ENCODE measurements around the gene UQCC2.

The UQCC2 gene

DNA sequence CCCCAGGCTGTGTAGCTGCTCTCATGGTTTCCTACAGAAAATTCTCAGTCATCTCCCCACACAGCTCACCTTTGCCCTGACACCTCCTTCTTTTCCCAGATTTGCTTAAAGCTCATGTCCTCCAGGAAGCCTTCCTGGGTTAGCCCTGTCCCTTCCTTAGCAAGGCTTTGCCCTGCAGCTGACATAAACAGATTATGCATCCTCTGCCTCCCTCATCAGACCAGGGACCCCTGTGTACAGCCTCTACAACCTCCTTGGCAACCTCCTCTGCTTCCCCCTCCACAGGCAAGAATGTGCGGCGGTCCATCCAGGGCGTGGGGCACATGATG lies 39.8 kb downstream of the UQCC2 start:
- no peak for DNase-seq

DNA sequence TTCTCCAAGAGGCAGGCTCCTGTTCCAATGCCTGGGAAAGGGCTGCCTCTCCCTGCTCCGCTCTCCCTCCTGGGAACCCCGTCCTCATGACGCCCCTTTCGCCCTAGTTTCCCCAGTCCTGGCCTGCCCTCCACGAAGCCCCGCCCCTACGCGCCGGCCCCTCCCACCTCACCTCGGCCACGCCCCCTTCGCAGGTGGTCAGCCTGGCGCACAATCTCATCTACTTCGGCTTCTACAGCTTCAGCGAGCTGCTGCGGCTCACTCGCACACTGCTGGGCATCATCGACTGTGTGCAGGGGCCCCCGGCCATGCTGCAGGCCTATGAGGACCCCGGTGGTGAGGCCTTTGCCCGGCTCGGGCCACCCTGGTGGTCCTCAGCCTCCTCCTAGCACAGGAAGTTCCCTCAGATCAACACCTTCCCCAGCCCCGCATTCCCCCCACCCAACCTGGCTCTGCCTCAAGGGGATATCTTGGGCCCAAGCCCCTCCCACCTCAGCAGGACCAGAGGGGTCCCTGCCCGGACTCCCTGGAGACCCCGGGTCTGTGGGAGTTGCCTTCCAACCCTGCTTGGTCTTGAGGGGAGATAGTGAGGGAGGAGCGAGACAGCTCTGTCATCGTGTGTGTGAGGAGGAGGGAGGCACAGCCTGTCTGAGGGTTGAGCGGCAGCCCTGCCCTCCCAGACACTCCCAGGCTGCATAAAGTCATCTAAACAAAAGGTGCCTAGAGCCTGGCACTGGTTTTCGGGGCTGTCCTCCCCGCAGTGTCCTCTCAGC lies 40.3 kb downstream of the UQCC2 start:
- DNase-seq, result no peak

DNA sequence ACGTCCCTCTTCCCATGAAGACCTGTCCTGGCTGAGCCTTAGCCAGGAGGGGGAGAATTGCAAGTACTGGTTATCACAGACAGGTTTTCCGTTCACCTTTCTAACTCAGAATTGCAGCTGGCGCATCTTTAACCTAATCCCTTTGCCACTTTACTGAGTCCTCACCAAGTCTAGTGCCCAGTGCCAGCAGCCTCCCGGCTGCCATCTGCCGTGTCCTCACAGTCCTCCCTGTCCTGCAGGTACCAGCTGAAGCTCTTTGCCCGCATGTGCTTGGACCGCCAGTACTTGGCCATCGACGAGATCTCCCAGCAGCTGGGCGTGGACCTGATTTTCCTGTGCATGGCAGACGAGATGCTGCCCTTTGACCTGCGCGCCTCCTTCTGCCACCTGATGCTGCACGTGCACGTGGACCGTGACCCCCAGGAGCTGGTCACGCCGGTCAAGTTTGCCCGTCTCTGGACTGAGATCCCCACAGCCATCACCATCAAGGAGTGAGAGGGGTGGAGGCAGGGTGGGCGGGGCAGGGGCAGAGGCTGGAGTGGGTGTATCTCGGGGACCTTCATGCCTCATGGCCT lies 41.3 kb downstream of the UQCC2 start:
- no peak for DNase-seq

DNA sequence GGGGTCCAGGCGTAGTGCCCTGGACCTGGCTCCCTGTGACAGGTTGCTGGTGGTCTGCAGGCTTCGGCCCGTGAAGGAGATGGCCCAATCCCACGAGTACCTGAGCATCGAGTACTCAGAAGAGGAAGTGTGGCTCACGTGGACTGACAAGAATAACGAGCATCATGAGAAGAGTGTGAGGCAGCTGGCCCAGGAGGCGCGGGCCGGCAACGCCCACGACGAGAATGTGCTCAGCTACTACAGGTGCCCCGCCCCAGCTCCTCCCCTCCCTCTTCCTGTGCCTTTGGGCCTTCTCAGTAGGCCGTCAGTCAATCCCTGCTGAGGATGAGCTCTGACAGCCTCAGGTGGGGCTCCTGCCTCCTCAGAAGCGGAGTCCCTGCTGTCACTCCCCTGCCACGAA lies 42.6 kb downstream of the UQCC2 start:
- DNase-seq, result peak in 1 of 2 experiments; percentile 4

DNA sequence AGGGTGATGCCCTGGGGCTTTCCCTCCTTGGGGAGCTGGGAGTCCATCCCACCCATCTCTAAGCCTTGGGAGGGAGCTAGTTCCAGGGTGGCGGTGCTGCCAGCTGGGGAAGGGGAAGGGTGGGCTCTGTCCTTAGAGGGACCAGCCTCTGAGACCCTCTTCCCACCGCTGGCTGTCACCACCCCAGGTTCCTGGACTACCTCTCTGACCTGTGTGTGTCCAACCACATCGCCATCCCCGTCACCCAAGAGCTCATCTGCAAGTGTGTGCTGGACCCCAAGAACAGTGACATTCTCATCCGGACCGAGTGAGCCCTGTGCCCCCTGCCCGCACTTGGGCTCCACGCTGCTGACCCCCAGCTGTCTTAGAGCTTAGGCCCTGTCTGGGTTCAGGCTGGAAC lies 43.2 kb downstream of the UQCC2 start:
- no peak for DNase-seq

DNA sequence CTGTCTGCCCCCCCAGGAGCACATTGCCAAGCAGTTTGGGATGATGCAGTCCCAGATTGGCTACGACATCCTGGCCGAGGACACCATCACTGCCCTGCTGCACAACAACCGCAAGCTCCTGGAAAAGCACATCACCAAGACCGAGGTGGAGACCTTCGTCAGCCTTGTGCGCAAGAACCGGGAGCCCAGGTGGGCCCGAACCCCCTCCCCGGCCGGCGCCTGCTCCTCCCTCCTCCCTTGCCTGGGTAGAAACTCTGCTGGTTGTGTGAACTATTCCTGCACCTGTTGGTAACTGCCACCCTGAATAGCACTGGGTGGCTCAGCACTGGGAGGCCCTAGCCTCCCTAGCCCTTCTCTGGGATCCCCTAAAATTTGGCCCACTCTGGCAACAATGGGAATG lies 43.7 kb downstream of the UQCC2 start:
- no peak for DNase-seq

DNA sequence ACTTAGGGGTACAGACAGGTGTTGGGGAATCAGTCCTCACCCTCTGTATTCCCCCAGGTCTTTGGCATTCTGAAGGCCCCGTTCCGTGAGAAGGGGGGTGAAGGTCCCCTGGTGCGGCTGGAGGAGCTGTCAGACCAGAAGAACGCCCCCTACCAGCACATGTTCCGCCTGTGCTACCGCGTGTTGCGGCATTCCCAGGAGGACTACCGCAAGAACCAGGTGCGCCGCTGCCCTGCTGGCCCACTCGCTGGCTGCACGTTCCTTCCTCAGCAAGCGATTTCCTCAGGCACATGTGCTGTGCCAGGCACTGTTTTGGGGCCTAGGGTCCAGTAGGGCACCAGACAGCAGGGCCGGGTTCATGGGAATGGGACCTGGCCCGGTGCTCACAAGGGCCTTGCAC lies 44.4 kb downstream of the UQCC2 start:
- no peak for DNase-seq

DNA sequence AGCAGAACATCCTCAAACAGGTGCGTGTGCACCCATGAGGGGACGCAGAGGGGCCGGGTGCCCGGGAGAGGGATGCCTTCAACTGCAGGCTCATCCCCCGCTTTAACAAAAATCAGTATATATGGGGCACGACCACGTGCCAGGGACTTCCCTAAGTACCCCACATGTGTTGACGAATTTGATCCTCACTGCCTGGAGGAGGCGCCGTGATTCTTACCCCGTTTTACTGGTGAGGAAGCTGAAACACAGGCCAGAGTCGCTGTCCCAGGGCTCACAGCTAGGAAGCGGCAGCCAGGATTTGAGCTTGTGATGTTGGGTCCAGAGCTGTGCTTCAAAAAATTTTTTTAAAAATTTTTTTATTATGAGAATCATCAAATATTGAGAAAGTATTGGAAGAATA lies 45.5 kb downstream of the UQCC2 start:
- DNase-seq, result no peak

DNA sequence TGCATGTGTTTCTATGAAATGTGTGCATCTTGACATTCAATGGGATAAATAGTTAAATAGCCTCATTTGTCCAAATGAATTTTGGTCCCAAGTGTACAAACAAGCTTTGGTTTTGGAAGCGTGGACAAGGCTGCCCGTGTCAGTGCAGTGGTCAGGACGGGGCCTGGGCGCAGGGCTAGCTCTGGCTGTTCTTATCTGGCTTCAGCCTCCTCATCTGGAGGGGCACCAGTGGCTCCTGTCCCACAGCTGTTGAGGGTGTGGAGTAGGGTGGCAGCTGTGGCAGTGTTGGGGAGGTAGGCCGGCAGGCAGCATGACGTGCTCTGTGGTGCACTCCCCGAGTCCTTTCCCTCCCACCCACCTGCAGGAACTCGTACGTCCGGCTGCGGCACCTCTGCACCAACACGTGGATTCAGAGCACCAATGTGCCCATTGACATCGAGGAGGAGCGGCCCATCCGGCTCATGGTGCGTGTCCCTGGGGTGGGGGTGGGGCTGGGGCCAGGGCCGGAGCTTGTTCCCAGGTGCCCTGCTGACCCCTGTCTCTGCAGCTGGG lies 46.9 kb downstream of the UQCC2 start:
- DNase-seq, result no peak

DNA sequence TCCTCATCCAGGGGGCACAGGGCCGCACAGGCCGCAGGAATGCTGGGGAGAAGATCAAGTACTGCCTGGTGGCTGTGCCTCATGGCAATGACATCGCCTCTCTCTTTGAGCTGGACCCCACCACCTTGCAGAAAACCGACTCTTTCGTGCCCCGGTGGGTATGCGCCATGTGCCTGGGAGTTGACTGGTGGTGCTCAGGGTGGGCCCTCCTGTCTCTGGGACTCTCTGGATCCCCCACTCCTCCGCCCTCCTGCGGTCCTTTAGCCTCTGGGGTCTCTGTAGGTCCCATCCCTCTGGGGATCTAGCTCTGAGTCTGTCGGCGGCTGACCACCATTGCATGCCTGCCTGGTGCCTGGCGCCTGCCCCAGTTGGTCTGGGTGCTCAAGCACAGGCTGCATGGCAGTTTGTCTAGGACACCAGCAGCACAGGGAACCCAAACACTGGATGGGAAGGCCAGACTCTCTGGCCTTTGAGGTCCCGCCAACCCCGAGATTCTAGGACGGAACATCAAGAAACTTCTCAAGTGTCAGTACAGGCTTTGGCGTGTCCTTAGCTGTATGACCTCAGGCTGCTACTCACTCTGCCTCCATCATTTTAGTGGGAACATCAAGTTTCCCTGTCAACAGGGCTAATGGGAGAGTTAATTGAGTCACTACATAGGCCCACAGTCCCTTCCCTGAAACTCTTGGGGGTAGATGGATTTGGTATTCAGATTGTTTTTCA lies 47.6 kb downstream of the UQCC2 start:
- DNase-seq, result no peak

DNA sequence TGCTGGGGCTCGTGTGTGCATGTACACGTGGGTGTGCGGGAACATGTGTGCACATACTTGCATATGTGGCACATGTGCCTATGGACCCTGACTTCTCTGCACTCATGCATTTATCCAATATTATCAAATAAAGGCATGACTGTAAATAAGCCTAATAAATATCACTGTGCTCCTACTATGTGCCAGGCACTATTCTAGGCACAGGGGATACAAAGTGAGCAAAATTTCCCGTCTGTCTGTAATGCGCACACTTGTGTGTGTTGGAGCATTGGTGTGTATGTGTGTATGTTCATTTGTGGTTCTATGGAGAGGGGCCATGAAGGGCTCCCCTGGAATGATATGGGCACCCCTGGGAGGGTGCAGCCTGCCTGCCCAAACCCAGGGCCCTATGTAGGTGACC lies 48.5 kb downstream of the UQCC2 start:
- DNase-seq, result no peak

DNA sequence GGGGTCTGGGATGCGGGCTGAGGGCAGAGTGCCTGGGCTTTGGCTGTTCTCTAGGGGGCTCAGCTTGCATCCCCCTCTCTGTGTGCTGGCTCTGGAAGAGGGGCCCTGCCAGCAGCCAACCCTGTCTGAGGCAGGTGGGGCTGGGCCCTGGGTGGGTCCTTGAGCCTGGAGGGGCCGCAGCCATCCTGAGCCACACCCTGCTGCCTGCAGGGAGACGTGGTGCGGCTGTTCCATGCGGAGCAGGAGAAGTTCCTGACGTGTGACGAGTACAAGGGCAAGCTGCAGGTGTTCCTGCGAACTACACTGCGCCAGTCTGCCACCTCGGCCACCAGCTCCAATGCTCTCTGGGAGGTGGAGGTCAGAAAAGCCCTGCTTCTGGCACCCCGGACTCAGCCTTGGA lies 49.2 kb downstream of the UQCC2 start:
- DNase-seq, result no peak

DNA sequence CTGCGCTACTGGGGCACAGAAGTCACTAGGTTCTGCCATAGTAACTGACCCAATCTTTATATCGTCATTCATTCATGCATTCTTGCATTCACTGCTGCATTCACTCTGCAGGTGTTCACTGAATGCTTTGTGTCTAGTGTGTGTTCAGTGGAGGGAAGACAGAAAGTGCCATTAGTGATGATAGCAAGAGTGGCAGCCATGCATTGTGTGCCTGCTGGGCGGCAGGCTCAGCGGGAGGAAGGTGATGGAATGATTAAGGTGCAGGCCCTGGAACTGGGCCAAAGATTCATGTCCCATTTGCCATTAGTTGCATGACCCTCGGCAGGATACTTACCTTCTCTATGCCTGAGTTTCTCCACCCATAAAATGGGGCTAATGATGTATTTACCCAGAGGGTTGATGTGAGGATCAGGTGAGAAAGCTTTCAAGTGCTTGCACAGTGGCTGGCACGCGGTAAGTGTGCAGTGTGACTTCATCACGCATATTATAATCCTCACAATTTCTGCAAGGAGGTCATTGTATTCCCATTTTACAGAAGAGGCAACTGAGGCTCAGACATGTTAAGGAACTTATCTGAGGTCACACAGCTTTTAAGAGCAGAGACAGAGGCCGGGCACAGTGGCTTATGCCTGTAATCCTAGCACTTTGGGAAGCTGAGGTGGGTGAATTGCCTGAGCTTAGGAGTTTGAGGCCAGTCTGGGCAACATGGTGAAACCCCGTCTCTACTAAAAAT lies 50.2 kb downstream of the UQCC2 start:
- peak; percentile 14 to 48 for DNase-seq

DNA sequence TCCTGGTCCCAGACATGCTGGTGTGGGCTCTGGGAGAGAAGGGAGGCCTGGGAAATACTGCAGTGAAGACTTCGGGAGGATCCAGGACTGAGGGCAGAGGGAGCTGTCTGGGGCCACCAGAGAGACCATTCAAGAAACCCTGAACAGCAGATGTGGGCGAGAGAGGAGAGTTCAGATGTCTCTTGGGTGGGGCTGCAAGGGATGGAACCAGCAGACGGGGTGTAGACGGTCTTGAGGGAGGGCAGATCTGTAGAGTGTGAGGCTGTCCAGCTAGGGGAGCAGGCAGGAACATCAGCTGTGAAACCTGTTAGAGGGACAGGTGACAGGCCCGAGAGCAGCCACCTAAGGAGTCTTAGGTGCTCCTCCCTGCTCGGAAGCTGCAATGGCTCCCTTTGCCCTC lies 51.5 kb downstream of the UQCC2 start:
- no peak for DNase-seq

DNA sequence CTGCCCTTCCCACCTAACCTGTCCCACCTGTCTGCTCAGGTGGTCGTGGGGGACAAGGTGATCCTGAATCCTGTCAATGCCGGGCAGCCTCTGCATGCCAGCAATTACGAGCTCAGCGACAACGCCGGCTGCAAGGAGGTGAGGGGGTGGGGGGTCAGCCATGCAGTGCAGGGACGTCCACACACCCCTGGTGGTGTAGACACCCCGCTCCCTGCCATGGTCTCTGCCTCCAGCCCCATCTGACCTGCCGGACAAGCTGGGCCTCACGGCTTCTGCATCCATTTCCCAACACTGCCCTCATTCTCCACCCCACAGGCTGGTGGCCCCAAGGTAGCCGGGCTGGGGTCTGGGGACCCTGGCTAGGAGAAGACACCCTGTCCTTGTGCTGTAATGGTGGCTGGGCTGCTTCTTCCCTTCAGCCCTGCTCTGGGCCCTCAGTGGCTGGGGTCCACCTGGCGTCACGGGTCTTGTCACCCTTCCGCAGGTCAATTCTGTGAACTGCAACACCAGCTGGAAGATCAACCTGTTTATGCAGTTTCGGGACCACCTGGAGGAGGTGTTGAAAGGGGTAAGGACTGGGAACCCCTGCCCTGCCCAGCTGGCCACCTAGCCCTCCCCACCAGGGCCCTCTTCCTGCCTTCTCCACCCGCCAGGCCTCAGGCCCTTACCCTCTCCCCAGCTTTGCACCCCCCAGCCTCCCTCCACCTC lies 52.4 kb downstream of the UQCC2 start:
- DNase-seq, result no peak

DNA sequence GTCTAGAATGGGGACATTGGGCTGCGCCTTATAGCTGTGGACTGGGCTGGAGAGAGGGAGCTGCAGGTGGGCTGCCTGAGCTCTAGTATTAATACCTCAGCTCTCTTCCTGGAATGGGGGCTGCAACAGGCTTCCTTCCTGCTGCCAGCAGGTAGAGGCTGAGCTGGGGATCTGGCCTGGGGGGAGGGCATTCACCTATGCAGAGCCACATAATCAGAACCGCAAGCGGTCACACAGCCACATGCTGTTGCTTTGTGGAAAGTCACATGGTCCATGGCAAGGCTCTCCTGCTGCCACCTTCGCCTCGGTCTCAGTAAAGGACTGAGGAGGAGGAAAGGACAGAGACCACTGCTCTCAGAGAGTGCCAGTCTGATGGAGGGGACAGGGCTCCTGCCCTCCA lies 54.7 kb downstream of the UQCC2 start:
- DNase-seq, result no peak

DNA sequence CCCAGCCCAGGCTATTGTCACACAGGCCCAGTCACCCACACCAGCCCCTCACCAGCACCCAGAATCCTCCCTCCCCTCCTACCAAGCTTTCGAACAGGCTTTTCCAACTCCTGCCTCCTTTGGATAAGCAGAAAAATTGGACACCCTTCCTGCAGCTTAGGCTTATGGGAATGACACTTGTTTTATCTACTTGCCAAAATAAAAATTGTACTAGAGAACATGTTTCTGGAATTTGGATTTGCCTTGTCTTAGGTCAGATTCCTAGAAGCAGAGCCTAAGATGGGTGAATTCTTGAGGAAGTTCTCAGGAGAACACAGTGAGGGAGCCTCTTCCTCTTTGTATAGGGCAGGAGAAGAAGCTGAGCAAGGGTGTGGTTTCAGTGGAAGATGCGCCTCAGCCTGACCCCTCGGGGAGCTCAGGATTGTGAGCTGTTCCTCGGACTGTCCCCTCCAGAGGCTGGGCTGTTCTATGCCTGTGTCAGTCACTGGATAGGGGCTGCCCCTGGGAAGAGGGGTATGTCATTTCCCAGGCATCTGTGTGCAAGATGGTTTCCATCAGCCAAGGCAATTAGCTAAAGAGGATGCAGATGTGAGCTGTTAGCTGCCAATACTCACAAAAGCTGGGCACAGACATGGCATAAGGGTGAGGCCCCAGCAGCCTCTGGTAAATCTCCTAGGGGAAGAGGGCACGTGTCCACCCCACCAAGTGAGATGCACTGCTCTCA lies 56.5 kb downstream of the UQCC2 start:
- DNase-seq, result no peak

DNA sequence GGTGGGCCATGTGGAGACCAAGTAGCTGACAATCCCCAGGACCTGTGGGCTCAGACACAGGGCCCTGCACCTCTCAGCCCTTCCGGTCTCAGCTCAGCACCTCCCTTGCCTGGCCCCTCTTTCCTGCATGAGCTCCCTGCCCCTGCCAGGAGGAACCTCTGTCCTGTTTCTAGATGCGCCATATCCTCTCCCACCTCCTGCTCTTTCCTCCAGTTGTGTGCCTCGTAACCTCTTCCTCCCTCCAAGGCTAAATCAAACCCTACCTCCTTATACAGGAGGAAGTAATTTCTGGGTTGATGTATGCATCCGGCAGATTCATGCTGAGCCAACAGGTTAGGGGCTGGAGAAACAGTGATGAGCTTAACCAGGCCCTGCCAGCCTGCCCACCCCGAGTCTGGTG lies 59.5 kb downstream of the UQCC2 start:
- no peak for DNase-seq

DNA sequence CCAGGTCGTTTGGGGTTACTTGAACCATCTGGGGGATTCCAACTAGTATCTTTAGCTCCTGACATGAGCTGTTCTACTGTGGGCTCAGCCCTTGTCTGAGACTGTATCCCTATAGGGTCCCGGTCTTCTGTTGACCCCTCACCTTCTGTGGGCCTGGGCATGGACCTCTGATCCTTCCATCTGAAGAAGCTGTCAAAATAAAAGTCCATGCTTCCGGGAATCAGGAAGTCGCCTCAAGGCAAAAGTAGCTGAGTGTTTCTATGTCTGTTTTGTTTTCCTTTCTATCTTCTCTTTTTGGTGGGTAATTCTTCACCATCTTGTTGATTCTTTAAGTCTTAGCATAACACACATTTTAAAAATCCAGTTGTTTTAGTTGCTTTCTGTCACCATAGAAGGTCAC lies 60.1 kb downstream of the UQCC2 start:
- DNase-seq, result no peak

Data from NCI-H2081 (cell line).